GM21576 (cell line): ENCODE data around the gene NR2F1-AS1.

Experiments
- ATAC-seq: cut with Tn5 transposase; IDR thresholded peaks from one replicate; pipeline ENCODE4 v1.9.1; 2021; ENCODE audit warnings: mild to moderate bottlenecking, moderate library complexity; ENCODE audit not compliant: unreplicated experiment

NR2F1-AS1 gene

DNA sequence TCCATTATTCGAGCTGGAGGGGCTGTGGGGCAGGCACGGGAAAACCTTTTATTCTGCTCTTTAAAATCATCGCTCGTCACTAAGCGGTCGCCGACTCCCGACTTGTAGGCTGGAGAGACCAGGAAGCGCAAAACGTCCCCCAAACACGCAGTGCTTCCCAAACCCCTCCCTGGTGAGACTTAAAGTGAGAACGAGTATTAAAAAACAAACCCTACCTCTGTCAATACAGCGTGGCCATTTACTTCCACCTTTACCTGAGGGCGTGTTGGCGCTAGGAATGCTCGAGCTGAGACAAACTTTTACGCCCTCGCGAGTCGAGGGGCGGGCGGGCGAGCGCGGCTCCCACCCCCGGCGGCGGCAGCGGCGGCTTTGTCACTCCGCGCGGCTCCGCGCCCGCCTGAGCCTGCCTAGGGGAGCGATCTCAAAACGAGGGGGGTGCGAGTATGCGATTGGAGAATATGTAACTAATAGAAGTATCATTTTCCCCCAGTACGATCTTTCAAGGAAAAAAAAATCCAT, at the start of gene NR2F1-AS1:
TSS of gene NR2F1-AS1 (minus strand) at position 293 of the 519 bp plus-strand sequence.
- ATAC-seq: peak; percentile 21

DNA sequence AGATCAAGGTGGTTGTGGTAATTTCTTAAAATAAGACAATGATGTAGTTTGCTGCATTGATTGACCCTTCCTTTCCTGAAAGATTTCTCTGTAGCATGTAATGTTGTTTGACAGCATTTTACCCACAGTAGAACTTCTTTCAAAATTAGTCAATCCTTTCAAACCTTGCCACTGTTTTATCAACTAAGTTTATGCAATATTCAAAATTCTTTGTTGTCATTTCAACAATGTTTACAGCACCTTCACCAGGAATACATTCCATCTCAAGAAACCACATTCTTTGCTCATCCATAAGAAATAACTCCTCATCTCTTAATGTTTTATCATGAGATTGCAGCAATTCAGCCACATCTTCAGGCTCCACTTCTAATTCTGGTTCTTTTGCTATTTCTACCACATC, 45.8 kb upstream of the NR2F1-AS1 start:
- no peak for ATAC-seq

DNA sequence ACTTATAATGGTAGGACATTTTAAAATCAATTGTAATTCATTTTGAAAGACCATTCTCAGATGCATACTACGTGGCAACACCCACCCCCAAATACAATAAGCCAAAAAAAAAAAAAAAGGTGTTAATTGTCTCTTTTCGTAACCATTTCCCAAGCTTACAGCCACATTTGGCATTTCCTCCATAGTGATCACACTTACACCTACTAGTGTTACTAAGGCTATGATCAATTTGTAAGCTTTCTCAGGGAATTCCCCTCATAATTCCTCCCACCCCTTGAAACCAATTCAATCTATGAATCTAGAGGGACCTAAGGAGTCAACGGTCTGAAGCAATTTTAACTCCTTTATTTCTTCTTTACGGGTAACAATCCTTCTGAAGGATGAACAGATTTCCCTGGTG, 42.1 kb upstream of the NR2F1-AS1 start:
- ATAC-seq: no peak

DNA sequence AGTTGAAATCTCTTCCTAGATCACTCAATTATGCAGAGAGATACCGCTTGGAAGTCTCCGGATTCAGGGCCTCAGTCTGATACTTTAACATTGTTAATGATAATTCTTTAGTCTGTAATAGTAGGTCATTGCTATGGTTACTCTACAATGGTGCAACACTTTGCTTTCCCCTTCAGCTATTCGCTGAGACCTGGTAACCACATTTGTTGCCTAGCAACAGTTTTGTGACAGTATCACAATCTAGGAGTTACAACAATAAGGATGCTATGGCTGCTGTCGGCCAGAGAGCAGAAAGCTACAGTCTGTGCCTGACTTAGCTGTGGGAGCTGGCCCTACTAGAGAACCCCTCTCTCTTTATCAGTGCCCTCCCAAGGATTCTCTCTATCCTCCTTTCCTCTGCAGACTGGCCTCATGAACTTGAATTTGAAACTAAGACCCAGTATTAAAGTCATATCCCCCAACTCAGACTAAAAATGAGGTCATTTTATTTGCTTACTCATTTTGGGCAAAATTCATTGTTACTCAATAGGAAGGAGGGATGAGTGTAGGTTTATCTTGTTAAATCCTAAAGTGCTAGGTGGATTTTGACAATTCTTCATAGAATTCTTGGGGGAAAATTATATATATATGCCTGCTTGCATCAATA, 41.3 kb upstream of the NR2F1-AS1 start:
- no peak for ATAC-seq

DNA sequence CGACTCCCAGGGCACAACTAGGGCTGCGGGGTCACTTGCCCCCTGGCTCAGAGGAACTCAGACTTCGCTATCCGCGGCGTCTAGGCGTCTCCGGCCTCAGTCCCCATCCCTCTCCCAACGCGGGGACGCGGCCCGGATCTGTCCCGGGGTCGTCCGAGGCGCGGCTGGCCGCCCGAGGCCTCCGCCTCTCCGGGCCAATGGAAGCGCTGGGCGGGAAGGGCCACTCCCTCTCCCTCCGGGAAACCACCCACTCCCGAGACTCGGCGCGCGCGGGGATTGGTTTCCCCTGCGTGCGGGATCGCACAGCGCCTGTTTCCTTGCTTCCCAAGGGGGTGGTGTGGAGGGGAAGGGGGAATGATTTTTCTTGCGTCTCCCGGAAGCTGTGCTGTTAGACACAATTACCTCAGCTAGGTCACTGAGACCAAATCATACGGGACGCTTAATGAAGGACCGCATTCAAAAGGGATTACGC, 40.3 kb upstream of the NR2F1-AS1 start:
- ATAC-seq: no peak

DNA sequence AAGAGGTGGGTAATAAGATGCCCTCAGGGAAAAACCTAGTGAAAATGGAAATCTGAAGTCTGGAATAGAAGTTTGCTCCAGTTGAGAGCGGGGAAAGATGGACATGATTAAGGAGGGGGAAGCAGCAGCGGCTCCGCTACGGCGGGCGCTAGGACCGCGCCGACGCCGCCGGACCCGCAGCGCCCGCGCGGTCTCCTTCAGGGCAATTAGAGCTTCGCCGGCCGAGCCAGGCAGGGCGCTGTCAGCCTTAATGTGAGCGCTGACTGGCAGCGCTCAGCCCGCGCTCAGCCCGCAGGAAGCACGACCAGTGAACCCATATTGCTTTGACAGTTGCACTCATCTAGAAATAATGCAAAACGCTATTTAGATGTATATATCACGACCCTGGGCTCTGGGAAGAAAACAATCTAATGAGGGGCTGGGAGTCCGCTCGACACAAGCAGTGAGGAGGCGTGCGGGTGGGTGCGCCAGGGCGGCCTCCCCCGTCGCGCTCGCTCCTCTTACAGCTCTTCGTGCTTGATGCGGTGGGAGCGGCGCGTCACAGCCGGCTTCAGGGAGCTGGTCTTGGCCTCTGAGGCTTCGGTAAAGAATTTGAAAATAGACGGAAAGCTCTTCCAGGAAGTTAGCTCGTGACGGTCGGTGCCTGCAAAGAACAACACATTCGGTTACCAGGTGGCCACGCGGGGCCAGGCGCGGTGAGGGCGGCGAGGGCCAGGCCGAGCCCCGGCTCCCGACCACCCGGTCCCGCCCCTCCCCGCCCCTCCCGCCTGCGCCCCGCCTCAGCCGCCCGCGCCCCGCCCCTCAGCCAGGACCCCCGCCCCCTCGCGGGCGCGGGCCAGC, 39.7 kb upstream of the NR2F1-AS1 start:
- ATAC-seq: peak; percentile 99

DNA sequence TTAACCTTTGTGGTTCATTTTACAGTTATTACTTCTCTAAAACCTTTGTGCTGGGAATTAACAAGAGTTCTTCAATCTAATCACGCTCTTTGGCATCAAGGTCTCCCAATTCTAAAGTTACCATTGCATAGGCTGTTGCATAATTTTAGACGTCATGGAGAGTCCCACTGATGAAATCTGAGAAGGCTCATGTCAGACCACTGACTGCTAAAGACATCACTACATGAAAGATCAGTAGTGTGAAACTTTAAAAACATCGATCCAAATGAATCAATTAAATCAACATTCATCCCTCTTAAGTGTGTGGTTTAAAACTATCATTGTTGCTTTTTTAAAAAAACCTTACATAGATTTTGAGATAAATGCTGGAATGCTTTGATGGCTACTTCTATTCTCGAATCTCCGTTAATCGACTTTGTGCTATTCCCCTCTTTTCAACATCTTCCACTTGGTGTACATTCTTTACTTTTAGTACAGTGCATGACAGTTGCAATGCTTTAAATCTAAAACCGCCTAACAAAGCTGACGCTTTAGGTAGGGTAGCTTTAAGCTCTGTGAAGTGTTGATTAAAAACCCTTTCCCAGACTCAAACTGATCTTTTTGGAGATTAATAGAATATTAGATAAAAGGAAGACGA, 35.6 kb upstream of the NR2F1-AS1 start:
- no peak for ATAC-seq

DNA sequence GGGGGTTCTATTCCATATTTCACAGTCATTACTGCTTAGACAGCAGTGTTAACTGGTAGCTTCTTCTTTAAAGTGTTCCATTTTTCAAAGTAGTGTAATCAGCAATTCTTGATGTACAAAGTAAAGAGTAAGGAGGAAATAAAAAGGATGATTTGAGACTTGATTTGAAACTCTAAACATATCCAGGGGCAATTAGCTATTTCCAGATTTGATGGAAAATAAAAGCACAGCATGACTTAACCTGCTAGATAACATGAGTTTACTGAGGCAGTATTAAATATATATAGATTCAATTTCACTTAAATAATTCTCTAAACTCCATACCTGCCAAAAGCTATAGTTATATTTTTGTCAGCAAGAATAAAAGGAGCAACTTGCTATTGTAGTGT, 31.8 kb upstream of the NR2F1-AS1 start:
- ATAC-seq: no peak

DNA sequence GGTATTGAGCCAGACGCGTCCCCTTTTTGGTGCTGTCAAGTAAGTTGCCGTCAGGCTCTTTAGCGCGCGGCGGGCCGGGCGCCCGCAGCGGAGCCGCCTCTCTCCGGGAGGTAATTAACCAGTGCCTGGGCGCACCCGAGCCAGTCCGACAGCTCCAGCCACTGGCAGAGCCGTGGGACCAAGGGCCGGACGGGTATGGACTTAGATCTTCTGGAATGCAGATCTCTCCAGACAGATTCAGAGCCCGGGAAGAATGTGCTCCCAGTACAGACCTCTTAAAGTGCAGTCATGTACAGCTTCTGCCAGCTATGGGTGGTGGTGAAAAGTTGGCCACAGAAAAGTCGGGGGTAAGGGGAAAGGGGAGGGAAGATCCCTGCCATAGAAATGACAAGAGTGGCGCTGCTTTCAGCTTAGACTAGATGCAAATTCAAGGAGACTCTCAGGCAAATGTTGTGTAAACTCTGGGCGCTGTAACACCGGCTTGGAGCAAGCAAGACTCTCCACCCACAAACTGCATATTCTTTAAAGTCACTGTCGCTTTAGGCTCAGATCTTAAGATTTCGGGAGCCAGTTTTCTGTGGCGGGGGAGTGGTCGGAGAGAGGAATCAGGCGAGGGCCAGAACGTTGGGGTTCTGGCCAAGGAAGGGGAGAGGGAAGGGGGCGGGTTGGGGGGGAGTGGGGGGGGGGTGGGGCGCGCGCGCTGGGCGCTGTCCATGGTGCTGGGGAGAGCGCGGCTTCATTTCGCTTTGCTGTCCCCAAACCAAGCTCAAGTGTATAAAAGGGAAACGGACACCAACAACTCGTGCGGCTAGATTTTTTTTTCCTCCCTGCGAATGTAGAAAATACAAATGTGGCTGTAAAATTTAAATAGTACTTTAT, 31.2 kb upstream of the NR2F1-AS1 start:
- no peak for ATAC-seq

DNA sequence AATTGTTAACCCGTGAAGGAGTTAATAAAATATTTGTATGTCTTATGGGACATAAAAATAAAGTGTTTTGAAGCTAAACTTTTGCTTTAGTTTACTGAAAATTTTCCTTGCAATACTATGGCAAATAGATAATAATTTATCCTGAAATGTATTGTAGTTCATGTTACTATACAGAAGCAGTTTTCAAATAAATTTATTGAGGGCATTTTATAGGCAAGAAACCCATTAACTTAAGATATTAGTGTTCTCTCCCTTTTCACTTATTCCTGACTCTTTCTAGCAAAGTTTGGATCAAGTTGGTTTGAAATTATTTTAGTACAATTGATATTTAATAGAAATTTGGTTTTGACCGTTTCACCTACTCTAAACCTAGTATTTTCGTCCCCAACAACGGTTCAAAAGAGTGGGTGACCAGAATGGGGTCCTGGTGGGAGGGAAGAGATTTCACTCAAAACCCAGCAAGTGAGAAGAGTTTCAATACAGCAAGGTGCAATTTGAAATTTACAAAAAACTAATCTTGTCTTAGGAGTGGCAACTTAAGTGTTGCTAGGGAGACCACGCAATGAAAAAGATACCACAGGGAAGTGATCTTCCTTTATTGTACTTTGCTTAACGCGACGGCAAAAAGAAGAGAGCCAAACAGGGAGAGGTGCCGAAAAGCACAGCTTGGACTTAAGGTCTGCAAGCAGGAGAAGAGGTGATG, 30.4 kb upstream of the NR2F1-AS1 start:
- ATAC-seq: no peak

DNA sequence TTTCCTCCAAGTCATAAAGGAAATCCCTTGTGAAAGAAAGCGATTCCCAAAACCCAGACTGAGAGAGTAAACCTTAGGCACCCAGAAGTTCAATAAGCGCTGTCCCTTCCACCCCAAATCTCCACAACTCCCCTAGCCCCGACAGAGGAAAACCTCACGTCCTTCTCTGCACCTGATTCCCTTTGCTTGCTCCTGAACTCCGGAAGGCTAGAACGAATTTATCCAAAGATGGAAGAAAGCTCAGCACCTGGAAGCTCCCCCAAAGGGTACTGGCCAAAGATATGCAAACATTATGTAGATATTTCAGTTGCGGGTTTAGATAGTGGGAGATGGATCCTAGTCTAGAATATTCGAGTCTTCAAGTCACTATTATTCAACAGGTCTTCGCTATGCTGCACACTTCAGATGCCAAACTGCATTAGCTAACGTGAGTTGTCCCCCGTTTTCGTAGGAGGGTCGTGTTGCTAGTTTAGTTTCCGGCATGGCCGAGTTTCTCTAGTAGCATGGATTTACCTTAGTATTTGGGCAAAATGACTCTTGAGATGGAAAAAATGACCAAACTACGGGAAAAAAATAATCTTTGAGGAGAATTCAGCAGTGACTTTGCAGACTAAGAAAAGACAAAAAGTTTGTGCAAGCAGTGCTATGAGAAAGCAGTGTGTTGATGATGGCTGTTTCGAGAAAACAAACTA, 29.7 kb upstream of the NR2F1-AS1 start:
- no peak for ATAC-seq

DNA sequence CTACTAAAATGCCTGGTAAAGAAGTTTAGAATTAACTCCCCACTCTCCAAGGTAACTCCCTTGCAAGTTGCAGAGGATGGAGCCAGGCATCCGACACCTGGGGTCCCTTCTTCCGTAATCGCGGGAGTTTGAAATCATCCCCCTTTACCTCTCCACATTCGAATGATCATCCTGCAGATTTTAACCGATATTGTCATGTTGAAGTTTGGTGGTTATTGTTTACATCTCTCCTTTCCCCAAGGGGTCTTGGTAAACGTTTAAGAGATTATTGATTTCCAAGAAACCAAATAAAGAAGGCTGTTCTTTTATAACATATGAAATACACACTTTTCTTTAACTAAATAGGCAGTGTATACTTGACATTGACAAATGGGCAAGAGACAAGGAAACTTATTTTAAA, 28.7 kb upstream of the NR2F1-AS1 start:
- no peak for ATAC-seq

DNA sequence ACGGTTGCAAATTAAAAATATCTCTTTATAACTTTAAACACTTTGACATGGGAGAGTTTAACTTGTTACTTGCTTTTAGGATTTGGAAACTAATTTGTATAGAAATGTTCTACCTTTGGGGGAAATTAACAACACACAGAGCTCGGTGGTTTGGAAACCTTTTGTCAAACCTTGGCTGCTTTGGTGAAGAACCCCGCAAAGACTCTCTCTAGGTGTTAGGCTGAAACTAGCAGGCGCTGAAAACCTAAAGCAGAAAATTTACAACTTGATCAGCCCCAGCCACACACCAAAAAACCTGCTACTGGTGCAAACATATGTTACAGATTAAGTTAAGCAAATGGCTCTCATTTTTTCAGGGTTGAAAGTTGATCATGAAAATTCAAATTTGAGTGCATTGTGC, 27.8 kb upstream of the NR2F1-AS1 start:
- ATAC-seq: no peak

DNA sequence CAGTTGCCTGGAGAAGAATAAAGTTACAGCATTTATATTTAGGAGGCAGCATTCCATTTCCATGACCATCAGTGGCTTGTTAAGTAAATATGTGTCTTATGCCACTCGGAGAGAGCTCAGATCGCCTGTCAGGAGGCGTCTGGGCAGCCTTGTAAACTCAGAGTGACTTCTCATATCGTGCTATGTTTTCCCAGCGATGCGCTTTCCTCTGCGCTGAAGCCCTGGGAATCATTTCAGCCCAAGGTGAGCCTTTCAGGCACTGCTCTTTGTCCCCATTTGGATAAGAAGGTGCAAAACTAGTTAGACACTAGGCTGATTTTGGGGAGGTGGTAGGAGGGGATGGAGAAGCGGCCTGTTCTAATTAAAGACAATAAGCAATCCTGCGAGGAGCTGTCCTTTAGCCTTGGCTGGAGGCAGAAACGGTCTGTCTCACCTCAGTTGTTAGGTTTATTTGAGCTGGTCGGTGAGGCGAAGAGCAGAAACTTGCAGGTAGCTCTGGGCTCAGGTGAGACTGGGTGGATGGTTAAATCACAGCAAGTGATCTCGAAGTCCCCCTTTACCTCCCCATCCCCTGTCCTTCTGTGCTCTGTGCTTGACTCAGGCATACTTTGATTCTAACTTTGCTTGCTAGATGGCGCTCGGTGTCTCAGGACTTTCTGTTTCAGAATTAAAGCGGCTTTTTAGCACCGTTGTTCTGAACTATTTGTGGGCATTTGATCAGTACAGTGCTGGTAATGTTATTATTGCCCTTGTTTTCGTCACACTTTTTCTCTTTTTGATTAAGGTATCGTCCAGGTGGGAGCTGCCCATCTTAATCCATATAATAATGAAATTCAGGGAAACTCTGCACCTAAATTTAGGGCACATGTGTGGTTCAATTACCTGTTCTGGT, 26.6 kb upstream of the NR2F1-AS1 start:
- peak; percentile 83 for ATAC-seq

DNA sequence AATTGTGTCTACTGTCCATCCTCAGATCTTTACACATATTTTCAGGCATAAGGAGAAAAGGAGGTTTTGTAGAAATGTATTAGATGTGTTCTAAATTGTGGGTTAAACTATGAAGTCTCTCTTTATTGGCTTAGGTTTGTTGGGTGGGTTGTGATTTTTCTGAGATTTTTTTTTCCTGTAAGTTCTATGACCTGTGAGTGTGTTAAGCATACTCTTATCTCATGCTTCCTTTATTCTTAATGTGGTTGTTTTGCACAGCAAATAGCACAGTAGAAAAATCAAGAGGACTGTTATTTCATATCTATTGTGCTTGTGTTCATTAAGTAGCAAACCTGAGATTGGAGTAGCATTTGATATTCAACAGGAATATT, 25.3 kb upstream of the NR2F1-AS1 start:
- no peak for ATAC-seq

DNA sequence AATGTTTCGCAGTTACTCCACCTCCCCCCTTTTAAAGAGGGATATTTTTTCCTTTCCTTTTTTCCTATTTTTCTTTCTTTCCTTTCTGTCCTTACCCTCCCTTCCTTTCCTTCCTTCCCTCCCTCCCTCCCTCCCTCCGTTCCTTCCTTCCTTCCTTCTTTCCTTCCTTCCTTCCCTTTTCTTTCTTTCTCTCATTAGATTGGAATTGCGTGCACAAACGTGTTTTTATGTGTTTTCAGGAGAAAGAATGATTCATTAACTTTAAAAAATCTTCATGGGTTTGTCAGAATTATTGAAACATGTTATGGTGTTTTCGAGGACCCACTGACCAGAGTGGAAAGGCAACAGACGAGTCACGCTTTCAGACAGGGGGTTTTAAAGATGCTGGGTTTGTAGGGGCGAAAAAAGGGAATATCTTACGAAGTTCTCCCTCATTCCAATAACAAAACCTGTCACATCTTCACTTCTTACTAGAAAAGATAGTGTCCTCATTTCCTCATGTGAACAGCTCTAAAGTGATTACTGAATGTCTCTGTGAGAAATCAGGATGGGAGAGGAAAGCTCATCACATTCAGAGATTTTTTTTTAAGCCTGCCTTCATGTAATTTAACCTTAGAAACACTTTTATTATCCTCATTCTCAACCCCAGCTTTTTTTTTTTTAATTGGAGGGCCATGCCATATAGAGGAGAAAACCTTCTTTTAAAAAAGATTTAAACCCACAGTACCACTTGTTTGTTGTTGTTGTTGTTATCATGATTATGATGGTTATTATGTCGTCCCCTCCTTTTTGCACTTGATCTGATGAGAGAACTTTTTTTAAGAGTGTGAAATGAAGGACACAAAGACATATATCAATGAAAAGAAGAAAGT, 23.9 kb upstream of the NR2F1-AS1 start:
- no peak for ATAC-seq

DNA sequence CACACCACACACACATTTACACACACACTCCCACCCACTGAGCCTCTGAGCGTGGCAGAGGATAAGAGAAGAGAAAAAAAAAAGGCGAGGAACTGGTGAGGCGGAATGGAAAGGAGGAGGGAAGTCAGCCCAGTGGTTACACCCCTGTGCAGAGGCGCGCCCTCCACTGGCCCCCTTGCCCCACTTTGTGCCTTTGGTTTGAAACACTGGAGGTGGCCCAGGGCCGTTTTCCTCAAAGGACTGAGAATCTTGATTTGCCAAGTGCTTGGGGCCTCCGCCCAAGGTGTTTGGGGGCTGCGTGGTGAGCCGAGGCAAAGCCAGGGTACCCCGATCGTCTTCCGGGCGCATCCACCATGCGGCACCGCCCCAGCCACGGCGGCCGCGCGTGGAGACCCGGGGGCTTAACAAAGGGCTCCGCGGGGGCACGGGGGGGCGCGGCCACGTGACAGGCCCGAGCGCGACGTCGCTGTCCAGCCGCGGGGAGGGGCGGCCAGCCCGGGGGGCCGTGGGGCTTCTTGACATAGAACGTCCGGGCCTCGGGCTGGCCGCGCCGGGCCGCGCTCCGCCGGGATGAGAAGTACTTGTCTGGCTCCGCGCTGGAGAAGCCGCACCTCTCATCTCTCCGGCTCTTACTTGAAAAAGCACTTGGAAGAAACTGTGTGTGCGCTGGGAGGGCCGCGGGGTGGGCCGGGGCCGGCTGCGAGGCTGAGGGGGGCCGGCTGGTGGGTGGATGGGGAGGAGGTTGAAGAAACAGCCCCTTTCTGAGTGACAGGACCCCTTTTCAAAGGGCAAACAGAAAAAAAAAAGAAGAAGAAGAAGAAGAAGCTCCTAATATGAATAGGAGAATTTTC, 23.0 kb upstream of the NR2F1-AS1 start:
- ATAC-seq: no peak
